ENCODE data around the gene ADCY9.

GRCh38 chr16:3935921-3936320 is 180.3 kb downstream of the ADCY9 start:
- TF ChIP-seq EZH2 (IDR thresholded peaks at IDR 0.05; ENCODE audit: low read depth, unreplicated experiment) (no peak), CTCF (conservative IDR thresholded peaks at IDR 0.05; ENCODE audit: low read depth in 2 of 2) (no peak), EZH2phosphoT487 (IDR thresholded peaks at IDR 0.05; ENCODE audit: unreplicated experiment) (no peak), CREB1 (CRISPR knock-in tag; IDR thresholded peaks at IDR 0.05; ENCODE audit: low read depth) (no peak), POLR2AphosphoS5 (IDR thresholded peaks at IDR 0.05; ENCODE audit: low read depth) (no peak)

All from GM23338 (cell line).